Loucy (cell line): ENCODE results near the gene ZBED5.

Experiments used
- EZH2phosphoT487 ChIP-seq: fragments of 200-600 bp; IDR thresholded peaks from 2 replicates; pipeline ENCODE4 v1.6.1; 2018; ENCODE audit warnings: antibody characterized with exemption, mild to moderate bottlenecking, moderate library complexity, borderline replicate concordance
- TF ChIP-seq, protein P1 (sequence below): fragments of 200-600 bp; sonication (generic); conservative IDR thresholded peaks from 2 replicates; pipeline ENCODE4 v1.5.1; 2014; ENCODE audit warnings: mild to moderate bottlenecking, antibody characterized with exemption, low read length

DNA sequence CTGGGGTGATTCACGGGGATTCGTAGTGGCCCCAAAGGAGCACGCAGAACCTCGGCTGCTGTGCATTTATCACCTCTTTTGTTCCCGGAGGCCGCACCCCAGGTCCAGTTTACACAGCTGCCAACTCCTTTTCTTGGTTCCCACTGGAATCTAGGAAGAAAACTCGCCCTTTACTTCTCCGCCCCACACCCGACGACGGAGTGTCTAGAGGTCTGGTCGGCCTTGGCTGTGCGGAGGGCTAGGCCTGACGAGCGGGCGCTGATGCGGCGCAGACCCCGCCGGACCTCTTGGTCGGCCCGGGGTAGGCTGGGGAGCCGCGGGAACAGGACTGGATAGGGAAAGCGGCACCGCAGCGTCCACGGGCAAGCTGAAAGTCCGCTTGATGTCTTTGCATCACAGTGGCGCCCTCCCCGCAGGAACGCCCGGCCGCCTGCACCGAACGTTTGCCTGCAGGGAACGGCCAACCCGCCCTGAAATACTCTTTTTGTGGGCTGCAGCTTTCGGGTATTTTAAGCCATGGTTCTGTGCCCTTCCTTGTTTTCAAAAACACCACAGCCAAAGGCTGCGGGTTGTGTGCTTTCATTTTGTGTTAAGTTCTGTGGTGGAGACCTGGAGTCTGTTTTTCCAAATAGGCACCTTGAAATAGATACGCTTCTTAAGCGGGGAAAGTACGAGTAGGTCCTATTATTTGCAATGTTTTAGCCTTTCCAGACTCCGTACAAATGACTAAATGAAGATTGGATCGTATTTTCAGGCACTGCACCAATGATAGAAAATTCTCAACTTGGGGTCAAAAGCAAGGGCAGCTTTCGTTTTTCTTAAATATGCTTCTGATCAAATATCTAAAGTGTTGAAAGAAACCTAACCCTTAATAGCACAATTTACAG is 829 bp upstream of the ZBED5 start:
- TF ChIP-seq, protein P1, sequence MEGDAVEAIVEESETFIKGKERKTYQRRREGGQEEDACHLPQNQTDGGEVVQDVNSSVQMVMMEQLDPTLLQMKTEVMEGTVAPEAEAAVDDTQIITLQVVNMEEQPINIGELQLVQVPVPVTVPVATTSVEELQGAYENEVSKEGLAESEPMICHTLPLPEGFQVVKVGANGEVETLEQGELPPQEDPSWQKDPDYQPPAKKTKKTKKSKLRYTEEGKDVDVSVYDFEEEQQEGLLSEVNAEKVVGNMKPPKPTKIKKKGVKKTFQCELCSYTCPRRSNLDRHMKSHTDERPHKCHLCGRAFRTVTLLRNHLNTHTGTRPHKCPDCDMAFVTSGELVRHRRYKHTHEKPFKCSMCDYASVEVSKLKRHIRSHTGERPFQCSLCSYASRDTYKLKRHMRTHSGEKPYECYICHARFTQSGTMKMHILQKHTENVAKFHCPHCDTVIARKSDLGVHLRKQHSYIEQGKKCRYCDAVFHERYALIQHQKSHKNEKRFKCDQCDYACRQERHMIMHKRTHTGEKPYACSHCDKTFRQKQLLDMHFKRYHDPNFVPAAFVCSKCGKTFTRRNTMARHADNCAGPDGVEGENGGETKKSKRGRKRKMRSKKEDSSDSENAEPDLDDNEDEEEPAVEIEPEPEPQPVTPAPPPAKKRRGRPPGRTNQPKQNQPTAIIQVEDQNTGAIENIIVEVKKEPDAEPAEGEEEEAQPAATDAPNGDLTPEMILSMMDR, result no peak
- no peak for TF ChIP-seq EZH2phosphoT487
